GM10847 (cell line): Measurements from ENCODE around the gene UHRF2.

Experiments used
- POLR2A ChIP-seq: IDR thresholded peaks from 2 replicates; pipeline ENCODE4 v1.6.1; 2011; ENCODE audit not compliant: insufficient read length; ENCODE audit errors: extremely low read depth

Gene UHRF2

GRCh38 chr9:6522263-6522662, 109.3 kb downstream of the UHRF2 start:
- TF ChIP-seq POLR2A = no peak

GRCh38 chr9:6525326-6526045, 112.5 kb downstream of the UHRF2 start:
- TF ChIP-seq POLR2A = no peak

GRCh38 chr9:6535594-6535993, 122.6 kb downstream of the UHRF2 start:
- no peak for TF ChIP-seq POLR2A

- TF ChIP-seq POLR2A = no peak
Observed at GRCh38 chr9:6538666-6539071, 125.7 kb downstream of the UHRF2 start.

- no peak for TF ChIP-seq POLR2A
Observed at GRCh38 chr9:6543204-6543603, 130.2 kb downstream of the UHRF2 start.

GRCh38 chr9:6545017-6545691, 132.2 kb downstream of the UHRF2 start:
- TF ChIP-seq POLR2A = no peak

- no peak for TF ChIP-seq POLR2A
Observed at GRCh38 chr9:6549106-6549800, 136.3 kb downstream of the UHRF2 start.

- TF ChIP-seq POLR2A = no peak
Observed at GRCh38 chr9:6551136-6551535, 138.1 kb downstream of the UHRF2 start.

- TF ChIP-seq POLR2A = no peak
Observed at GRCh38 chr9:6552033-6552432, 139.0 kb downstream of the UHRF2 start.

- no peak for TF ChIP-seq POLR2A
Observed at GRCh38 chr9:6552498-6553121, 139.6 kb downstream of the UHRF2 start.

- no peak for TF ChIP-seq POLR2A
Observed at GRCh38 chr9:6553866-6554265, 140.9 kb downstream of the UHRF2 start.
